Body of pancreas (tissue), 4 donors: ENCODE results near the gene BRPF1. TPM values are rescaled to one million over a fixed set of nuclear protein-coding genes. Genes with fewer than 3 reads are reported as not detected.
A peak's percentile ranks its signal among the peaks of the same experiment; 100 is the strongest.

ENCODE experiments used
- ATAC-seq: fragments of 150-250 bp; one replicate; pipeline ENCODE4 v1.9.1; 2016
- DNase-seq, 4 donors: peaks; one replicate each; pipeline ENCODE4 v3.0.0-alpha.2; 2019
- H3K27ac ChIP-seq, 4 donors: fragments of 200-600 bp; sonication (generic); 1 replicate in 3 of 4; 2 replicates in 1 of 4; pipeline versions ENCODE4 v1.5.1 to v1.6.1; 2016 to 2019; ENCODE audit warnings: mild to moderate bottlenecking in 1 of 4, mixed read lengths in 1 of 4, moderate library complexity in 1 of 4
- H3K27me3 ChIP-seq, 2 donors: fragments of 200-600 bp; sonication (generic); one replicate each; pipeline ENCODE4 v1.6.0; 2016; ENCODE audit warnings: mild to moderate bottlenecking in 1 of 2
- H3K36me3 ChIP-seq, 2 donors: fragments of 200-600 bp; sonication (generic); replicated peaks in 1 of 2; 2 replicates each; pipeline ENCODE4 v1.5.1; 2016; ENCODE audit warnings: low read depth in 2 of 2; ENCODE audit not compliant: insufficient read depth in 1 of 2
- H3K4me1 ChIP-seq: fragments of 200-600 bp; sonication (generic); one replicate; pipeline ENCODE4 v1.6.0; 2016
- H3K4me3 ChIP-seq, 2 donors: fragments of 200-600 bp; sonication (generic); 1 replicate in 1 of 2; 2 replicates in 1 of 2; pipeline ENCODE4 v1.5.1; 2016 to 2019
- H3K9me3 ChIP-seq, 3 donors: fragments of 200-600 bp; sonication (generic); 1 replicate in 2 of 3; 2 replicates in 1 of 3; pipeline ENCODE4 v1.5.1; 2016
- POLR2A ChIP-seq, 3 donors: fragments of 450-650 bp; IDR thresholded peaks; one replicate each; pipeline ENCODE4 v1.6.1; 2016; ENCODE audit warnings: antibody characterized with exemption in 3 of 3, mild to moderate bottlenecking in 2 of 3
- WGBS, 2 donors: methylation state at CpG; one replicate each; pipeline ENCODE4 v1.1.5; 2017; 5-methylcytosine and 5-hydroxymethylcytosine counted together
- intact Hi-C: fragments of 100-400 bp; cut with DNase I; formaldehyde crosslinking; loops from one replicate; pipeline ENCODE4 v1.15.1; 2023
- total RNA-seq, 2 donors: library from RNA; depleted of rRNA; stranded (reverse); fragments of >200 nt; gene quantifications; one replicate each; pipeline ENCODE4 v1.1.0, GENCODE V29; 2016
- TF ChIP-seq, protein P1 (sequence below), 7 experiments: fragments of 450-650 bp in 4 of 7; fragments of 200-600 bp in 3 of 7; sonication (generic) in 3 of 7; IDR thresholded peaks; one replicate each; pipeline ENCODE4 v1.5.1; 2016 to 2019; ENCODE audit warnings: antibody characterized with exemption in 7 of 7

Gene BRPF1
- total RNA-seq, 2 donors from 2014 or later = 9.6 to 10.9 TPM

DNA sequence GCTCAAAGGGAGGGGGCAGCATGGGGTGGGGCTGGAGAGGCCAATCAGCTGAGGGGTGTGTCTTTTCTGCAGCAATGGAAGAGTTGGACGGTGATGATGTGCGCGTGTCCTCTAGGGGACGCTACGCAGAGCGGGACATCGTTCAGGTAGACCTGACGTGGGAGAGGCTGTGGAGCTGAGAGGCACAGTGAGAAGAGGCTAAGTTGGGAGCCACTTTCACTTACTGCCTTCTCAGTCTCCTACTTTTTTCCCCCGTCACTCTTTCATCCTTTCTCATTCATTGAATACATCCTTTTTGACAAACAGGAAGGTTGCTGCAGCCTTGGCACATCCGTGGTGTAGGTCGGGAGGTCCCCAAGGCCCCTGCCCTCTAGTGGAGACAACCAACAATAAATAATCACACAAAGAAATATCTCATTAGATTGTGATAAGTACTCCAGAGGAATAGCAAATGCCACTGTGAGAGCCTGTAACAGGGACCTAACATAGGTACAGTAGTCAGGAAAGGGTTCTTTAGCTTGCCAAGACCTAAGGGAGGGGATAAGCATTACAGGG lies 4.4 kb upstream of the BRPF1 start:
- 5 to 15% methylated on average over 11 of the region's 11 CpGs for WGBS, 2 donors
- Histone ChIP-seq H3K27ac (no peak overlapping the region), H3K4me3 (no peak overlapping the region), H3K27me3 (no peaks in the 10 kb centered on the region), H3K9me3 (no peaks in the 10 kb centered on the region), H3K36me3 (no peaks in the 10 kb centered on the region), H3K4me1 (peaks cover 5% of the 10 kb centered on the region)
- DNase-seq (no peak), ATAC-seq (no peak)
- intact Hi-C loops = no loop called here
- TF ChIP-seq, protein P1, sequence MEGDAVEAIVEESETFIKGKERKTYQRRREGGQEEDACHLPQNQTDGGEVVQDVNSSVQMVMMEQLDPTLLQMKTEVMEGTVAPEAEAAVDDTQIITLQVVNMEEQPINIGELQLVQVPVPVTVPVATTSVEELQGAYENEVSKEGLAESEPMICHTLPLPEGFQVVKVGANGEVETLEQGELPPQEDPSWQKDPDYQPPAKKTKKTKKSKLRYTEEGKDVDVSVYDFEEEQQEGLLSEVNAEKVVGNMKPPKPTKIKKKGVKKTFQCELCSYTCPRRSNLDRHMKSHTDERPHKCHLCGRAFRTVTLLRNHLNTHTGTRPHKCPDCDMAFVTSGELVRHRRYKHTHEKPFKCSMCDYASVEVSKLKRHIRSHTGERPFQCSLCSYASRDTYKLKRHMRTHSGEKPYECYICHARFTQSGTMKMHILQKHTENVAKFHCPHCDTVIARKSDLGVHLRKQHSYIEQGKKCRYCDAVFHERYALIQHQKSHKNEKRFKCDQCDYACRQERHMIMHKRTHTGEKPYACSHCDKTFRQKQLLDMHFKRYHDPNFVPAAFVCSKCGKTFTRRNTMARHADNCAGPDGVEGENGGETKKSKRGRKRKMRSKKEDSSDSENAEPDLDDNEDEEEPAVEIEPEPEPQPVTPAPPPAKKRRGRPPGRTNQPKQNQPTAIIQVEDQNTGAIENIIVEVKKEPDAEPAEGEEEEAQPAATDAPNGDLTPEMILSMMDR (IDR thresholded peaks at IDR 0.05) = peak in 4 of 7 experiments; percentile 7 to 19 (median 10)
- no peak for TF ChIP-seq POLR2A (IDR thresholded peaks at IDR 0.05)

DNA sequence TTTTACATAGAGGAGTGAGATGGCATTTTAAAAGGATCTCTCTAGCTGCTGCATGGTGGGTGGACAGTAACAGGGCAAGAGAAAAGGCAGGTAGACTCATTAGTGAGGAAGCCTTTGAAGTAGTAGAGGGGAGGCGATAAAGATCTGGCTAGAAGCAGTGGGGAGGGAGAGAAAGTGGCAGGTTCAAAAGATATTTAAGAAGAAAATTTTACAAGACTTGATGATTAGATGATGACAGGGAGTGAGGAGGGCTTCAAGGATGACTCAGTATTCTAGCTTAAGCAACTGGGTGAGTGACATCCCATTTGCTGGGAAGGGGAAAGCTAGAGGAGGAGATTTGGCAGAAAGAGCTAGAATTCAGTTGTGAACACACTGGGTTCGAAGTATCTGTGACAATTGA lies 3.8 kb upstream of the BRPF1 start:
- TF ChIP-seq, protein P1 (IDR thresholded peaks at IDR 0.05) = no peak
- TF ChIP-seq POLR2A (IDR thresholded peaks at IDR 0.05) = no peak
- no peak overlapping the region for H3K27ac ChIP-seq
- H3K9me3 ChIP-seq = no peaks in the 10 kb centered on the region
- DNase-seq (no peak), ATAC-seq (no peak)
- no peak overlapping the region for H3K4me3 ChIP-seq
- WGBS, 2 donors = 79% methylated on average over 2 of the region's 2 CpGs
- H3K27me3 ChIP-seq = no peaks in the 10 kb centered on the region
- intact Hi-C loops = no loop called here
- no peaks in the 10 kb centered on the region for H3K36me3 ChIP-seq
- peaks cover 11% of the 10 kb centered on the region for H3K4me1 ChIP-seq

DNA sequence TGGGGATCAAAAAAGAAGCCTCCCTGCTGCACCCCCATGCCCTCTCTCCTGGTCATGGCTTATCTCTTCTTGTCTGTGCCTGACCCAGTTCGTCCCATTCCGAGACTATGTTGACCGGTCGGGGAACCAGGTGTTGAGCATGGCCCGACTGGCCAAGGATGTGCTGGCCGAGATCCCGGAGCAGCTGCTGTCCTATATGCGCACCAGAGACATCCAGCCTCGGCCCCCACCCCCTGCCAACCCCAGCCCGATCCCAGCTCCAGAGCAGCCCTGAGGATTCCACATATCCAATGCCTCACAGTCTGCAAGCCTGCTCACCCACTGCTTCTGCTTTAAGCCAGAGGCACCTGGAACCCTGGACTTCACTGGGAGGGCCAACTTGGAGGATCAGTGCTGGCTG lies 2.1 kb upstream of the BRPF1 start:
- Histone ChIP-seq H3K4me1 (peaks cover 21% of the 10 kb centered on the region), H3K36me3 (no peaks in the 10 kb centered on the region), H3K4me3 (no peak overlapping the region), H3K27me3 (no peaks in the 10 kb centered on the region), H3K9me3 (no peaks in the 10 kb centered on the region), H3K27ac (no peak overlapping the region)
- ATAC-seq (no peak), DNase-seq (no peak)
- 59 to 86% methylated on average over 4 to 10 of the region's 10 CpGs for WGBS, 2 donors
- intact Hi-C loops = no loop called here
- TF ChIP-seq POLR2A (IDR thresholded peaks at IDR 0.05) = no peak
- TF ChIP-seq, protein P1 (IDR thresholded peaks at IDR 0.05) = no peak

DNA sequence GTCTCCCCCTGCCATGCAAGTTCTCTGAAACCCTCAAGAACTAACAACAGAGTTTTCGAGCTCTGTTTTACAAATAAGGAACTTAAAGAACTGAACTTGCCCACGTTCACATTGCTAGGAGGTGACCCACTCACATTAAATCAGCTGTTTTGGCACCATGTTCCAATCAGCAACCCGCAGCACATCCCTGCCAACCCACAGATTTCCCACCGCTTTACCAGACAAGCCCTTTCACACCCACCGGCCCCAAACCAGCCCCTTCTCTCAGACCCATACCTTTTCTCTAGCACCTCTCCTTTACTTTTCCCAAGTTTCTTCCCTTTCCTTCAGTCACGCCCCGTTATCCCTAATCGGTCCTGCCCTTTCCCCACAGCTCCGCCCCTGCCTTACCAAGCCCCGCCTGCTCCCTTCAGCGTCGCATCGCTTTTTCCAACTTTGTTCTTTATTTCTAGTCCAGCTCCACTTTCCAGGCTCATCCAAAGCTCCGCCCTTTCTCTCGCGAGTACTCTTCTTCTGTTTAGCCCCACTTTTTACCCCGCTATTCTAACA lies 804 bp upstream of the BRPF1 start:
- 1% methylated on average over 16 of the region's 17 CpGs for WGBS, 2 donors
- intact Hi-C loops = no loop called here
- Histone ChIP-seq H3K9me3 (no peaks in the 10 kb centered on the region), H3K4me1 (peaks cover 21% of the 10 kb centered on the region), H3K4me3 (peak overlapping the region in 1 of 2 donors; percentile 26), H3K27ac (peak overlapping the region in 3 of 4 donors; percentile 90 to 98 (median 95)), H3K36me3 (no peaks in the 10 kb centered on the region), H3K27me3 (no peaks in the 10 kb centered on the region)
- no peak for DNase-seq
- no peak for TF ChIP-seq POLR2A (IDR thresholded peaks at IDR 0.05)
- TF ChIP-seq, protein P1 (IDR thresholded peaks at IDR 0.05) = peak in 2 of 7 experiments; percentile 8 to 25
- ATAC-seq = peak; percentile 73
